HG03442 (cell line): ENCODE data around the gene KIAA1671.

Source experiments
- ATAC-seq: cut with Tn5 transposase; IDR thresholded peaks from one replicate; pipeline ENCODE4 v1.9.1; 2021; ENCODE audit warnings: mild to moderate bottlenecking, moderate library complexity; ENCODE audit not compliant: unreplicated experiment

The KIAA1671 gene

GRCh38 chr22:25134451-25134850 lies 181.9 kb downstream of the KIAA1671 start:
- no peak for ATAC-seq

DNA sequence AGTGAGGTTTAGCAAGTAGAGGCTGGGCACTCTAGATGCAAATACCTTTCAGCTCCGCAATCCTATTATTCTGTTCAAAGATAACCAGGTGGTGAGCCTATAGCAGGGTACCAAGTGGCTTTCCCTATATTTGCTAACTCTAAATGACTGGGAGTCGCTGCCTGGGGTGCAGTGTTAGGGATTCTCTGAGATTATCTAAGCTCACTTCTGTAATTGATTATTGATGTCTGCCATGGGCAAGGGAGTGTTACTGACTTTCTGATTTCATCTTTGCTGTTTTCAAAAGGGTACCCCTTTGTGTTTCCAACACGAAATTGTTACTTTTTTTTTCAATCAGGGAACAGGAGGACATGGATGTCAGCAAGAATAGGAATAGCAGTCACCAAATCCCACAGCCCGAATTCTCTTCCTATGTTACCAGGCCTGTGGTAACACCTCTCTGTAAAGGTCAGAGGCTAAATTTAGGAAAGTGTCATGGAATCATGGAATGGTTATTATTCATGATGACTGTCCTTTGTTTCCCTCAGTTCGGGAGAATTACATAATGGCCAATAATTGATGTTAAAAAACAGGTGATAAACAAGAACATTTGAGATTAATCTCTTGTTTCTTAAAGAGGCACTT lies 184.5 kb downstream of the KIAA1671 start:
- no peak for ATAC-seq

- no peak for ATAC-seq
These were observed 185.3 kb downstream of the KIAA1671 start for GRCh38 chr22:25137577-25138525.

DNA sequence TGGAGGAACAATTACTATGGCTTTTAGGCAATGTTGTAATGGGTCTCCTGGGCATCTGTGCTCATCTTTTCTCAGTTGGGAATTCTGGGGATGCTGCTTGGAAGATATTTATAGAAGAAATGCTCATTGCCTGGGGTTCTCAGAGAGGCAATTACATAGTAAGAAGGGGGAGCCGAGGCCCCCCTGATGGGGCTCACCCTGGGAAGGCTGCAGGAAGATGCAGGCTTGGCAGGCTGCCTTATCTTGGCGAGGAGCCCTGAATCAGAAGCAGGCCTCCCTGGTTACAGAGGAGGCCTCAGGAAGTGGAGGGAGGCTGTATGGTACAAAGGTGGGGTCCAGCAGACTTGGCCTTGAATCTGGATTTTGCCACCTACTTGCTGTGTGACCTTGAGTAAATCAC lies 186.5 kb downstream of the KIAA1671 start:
- ATAC-seq, result no peak

DNA sequence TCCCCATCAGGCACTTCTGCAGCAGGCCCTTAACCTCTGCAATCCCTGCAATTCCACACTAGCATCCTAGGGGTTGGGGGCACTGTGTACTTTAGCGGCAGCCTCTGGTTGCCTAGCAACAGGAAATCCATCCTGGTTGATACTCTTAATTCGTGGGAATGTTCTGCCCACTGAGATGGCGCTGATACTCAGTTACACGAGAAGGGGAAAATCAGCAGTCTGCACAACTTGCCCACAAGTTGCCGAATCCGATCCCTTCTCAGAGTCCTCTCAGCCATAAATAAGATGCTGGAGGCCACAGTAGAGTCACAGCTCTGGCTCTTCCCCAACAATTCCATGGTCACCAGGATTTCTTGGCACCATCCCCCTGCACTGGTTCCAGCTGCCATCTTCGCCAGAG lies 189.6 kb downstream of the KIAA1671 start:
- ATAC-seq, result no peak

- ATAC-seq, result no peak
These were observed 190.9 kb downstream of the KIAA1671 start for GRCh38 chr22:25143156-25144076.

- ATAC-seq, result no peak
These were observed 192.0 kb downstream of the KIAA1671 start for GRCh38 chr22:25144522-25144921.

- no peak for ATAC-seq
These were observed 193.8 kb downstream of the KIAA1671 start for GRCh38 chr22:25146307-25146706.

DNA sequence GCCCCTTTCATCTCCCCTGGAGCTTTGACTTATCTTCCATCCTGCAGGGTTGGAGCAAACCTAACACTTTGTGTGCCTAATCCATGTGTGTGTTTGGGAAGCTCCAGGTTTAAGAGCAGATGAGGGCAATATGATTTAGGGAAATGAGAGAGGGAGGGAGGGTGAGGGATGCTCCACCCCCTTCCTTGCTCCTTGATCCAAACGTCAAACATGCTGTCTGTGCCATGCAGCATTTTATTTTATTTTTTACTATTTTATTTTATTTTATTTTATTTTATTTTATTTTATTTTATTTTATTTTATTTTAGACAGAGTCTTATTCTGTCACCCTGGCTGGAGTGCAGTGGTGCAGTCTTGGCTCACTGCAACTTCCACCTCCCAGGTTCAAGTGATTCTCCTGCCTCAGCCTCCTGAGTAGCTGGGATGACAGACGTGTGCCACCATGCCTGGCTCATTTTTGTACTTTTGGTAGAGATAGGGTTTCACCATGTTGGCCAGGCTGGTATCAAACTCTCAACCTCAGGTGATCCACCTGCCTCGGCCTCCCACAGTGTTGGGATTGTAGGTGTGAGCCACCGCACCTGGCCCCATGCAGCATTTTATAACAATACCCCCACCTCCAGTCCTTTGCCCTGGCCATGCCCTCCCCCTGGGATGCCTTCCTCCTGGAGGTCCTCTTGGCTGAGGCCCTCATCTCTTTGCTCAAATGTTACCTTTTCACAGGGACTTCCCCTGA lies 194.6 kb downstream of the KIAA1671 start:
- no peak for ATAC-seq

DNA sequence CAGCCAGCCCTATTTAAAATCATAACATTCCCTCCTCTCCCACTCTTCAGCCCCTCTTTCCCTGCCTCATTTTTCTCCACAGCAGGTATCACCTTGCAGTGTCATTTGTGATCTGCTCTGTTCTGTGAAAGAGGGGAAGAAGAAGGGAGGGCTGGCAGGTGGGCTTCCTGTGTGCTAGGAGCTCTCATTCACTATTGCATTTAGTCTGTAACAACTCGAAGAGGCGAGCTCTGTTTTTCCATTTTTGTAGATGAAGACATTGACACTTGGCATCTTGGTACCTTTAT lies 195.1 kb downstream of the KIAA1671 start:
- no peak for ATAC-seq

DNA sequence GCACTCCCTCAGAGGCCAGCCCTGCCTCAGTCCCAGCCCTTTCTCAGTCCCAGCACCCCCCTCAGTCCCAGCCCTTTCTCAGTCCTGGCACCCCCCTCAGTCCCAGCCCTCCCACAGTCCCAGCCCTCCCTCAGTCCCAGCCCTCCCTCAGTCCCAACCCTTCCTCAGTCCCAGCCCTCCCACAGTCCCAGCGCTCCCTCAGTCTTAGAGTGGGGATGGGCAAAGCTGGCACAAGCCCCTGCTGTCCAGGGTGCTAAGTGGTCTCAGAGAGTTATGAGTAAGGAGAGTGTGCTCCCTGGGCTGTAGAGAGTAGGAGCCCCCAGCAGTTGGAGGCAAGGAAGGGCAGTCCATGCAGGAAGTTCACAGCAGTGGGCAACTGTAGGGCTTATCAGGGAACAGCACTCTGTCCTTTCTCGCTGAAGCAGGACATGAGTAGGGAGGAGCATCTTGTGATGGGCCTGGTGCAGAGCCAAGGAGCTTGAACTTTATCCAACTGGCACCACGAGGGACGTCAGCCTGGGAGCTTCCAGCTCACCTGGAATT lies 195.7 kb downstream of the KIAA1671 start:
- no peak for ATAC-seq

GRCh38 chr22:25149014-25149413 lies 196.5 kb downstream of the KIAA1671 start:
- no peak for ATAC-seq

- no peak for ATAC-seq
These were observed 201.6 kb downstream of the KIAA1671 start for GRCh38 chr22:25153961-25154666.

GRCh38 chr22:25154667-25154999 lies 202.1 kb downstream of the KIAA1671 start:
- no peak for ATAC-seq

DNA sequence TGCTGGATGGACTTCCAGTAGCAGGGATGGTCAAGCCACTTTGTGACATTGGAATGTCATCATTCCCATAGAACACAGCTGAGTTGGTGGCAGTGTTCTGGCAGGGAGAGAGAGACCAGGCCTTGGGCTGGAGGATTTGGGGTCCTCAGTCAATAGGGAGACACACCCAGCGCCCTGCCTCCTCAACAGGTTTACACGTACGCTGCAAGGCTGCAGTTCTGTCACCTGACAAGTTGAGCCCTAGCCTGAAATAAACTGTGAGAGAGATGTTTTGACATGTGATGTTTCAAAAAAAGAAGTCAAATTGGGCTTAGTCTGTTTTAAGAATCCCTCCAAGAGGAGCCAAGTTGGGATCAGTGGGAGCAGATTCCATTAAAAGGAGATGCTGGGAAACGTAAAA lies 204.2 kb downstream of the KIAA1671 start:
- no peak for ATAC-seq

DNA sequence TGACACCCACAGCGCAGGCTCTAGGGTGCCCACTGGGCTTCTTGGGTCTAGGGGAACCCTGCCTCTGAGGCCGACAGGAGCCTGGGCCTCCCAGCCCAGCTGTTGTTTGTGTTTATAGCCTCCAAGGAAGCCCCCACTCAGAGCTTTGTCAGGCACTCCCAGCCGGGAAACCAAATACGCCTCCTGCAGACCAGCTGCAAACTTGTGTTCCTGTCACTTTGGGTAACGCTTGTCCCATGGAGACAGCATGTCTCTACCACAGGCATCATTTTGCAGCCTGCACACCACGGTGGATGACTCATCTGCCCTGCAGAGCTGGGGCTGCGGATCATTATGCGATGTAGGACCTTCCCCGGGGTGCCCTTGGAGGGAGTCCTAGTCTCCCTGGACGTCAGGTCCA lies 206.5 kb downstream of the KIAA1671 start:
- no peak for ATAC-seq

DNA sequence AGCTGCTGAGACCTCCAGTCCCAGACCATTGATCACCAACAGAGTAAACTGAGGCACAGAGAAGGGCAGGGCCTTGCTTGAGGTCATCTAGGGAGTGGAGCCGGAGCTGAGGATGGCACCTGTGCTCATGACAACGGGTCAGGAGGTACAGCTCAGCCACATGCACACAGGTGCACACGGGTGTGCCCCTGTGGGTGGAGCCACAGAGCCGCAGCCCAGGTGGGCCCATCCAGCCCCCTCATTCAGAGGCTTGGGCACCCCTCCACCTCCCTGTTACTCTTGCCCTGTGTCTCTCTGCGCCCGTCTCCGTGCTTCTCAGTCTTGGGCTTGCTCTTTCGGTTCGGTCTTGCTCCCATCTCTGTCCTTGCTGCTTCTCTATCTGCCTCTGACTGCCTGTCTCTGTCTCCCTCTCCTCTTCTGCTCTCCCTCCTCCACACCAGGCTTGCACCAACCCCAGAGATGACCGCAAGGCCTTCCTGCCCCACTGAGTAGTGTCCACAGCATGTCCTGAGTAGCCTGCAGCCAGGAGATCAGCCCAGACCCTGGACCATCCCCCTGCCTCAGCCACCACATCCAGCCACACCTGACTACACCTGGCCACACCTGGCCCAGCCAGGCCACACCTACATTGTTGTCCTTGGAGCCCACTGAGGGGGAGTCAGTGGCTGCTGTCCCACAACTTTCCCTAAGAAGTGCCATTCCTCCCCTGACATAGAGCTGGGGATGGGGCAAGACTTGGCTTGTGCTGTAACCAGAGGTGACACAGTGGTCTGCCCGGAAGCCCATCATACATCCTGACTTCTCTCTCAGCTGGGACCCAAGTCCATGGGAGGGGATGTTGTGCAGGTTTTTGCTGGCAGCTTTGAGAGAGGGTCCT lies 207.8 kb downstream of the KIAA1671 start:
- ATAC-seq, result no peak

DNA sequence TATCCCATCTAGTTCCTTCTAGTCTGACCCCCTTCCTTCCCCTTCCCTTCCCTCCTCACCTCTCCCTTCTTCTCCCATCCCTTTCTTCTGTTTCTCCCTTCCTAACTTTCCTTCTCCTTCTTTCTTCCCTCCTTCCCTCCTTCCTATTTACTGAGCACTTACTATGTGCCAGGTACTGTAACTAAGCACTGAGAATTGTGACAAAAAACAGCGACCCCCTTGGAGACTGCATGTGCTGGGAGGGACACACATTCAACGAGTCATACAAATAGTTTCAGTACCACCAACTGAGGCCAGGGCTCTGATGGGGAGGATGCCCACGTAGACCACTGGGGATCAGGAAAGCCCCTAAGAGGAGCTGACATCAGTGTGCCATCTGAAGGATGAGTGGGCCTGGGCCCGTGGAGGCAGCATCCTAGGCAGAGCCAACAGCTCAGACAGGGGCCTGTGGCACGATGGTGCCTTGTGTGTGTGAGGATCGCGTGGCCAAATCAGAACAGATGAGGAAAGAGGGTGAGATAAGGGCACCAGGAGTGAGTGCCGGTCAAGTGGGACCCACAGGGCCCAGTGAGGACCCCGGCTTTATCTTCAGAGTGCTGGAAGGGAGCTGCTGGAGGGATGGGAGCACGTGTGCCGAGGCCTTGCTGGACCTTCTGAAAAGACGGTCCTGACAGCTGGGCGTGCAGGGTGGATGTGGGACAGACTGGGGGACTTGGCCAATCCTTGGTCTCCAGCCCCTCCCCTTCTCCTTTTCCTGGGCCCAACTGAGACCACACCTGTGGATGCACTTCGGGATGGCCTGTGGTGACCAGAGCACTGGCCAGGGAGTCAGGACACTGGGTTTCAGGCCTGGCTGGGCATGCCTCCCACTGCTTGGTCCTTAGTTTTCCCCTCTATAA lies 208.8 kb downstream of the KIAA1671 start:
- ATAC-seq, result no peak
